ENCODE data around the gene HAUS6. TPM values are rescaled to one million over a fixed set of nuclear protein-coding genes. Genes with fewer than 3 reads are reported as not detected.
"Not testable (repeated sequence)": the region's sequence is repeated elsewhere in the genome, so short reads cannot be mapped to it uniquely, and the experiment has no call there.

HAUS6 gene
- total RNA-seq (10 to 100 TPM in 1 of 4 donors, 1 to 10 TPM in 3; 6.9 to 12.5 (median 7.8) TPM), polyA plus RNA-seq (1 to 10 TPM; 1.2 to 5.2 (median 2.5) TPM)

DNA sequence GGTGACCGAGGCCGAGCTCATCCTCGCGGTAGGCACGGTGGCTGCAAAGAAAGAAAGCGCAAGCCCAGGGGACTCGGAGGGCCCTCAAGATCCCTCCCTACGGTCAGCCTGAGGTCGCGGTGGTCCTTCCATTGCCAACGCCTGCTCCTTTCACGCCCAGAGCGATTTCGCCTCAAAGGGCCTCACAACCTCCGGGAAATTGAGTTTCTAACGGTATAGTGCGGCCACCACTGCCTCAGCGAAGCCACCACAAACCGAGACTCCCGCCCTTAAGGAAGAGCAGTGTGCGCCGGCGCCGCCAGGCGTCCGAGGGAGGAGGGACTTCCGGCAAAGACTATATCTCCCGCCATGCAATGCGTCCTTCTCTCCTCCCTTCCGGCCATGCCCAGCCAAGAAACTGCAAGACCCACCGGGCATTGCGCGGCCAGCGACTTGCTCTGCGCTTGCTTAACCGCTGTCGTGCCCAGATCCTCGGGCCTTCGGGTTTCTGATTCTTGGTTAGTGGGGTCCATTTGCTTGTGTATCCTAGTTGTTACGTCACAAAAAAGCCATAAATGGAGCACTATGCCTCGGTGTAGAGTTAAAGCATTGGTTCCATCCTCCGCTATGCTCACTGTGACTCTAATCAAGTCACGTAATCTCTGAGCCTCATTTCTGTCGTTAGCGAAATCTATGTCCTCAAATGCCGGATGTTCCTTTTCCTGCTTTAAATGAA, at the start of gene HAUS6:
HAUS6 (minus strand) TSS at position 274 of the 715 bp plus-strand sequence; CDS start at position 21, 253 bp downstream.
- Histone ChIP-seq H3K36me3 (peaks cover 0 to 4% (median 0%) of the 10 kb centered on the region in 4 donors), H3K27me3 (no peaks in the 10 kb centered on the region), H3K4me3 (peak within 1 kb of the TSS; percentile 66 to 78 (median 74)), H3K9me3 (no peaks in the 10 kb centered on the region), H3K27ac (peak within 1 kb of the TSS; percentile 71 to 90 (median 86)), H3K4me1 (peaks cover 0 to 36% (median 27%) of the 10 kb centered on the region in 4 donors)
- peak; percentile 86 to 96 (median 88) for TF ChIP-seq POLR2AphosphoS5 (IDR thresholded peaks at IDR 0.05)
- peak; percentile 59 to 77 (median 74) for TF ChIP-seq CTCF (IDR thresholded peaks at IDR 0.05)
- peak in 1 of 4 donors; percentile 53 for TF ChIP-seq EP300 (IDR thresholded peaks at IDR 0.05)
- TF ChIP-seq POLR2A (IDR thresholded peaks at IDR 0.05), result peak in 1 of 2 donors; percentile 44
- intact Hi-C loops (cut with DNase I), result loop anchor here (2.0 to 5.0 kb wide), 4 partner anchors 72 to 355 kb away; partner anchors contain the start of genes DENND4C and RPS6
- peak; percentile 99 for DNase-seq
- WGBS, 2 donors, result 8 to 9% methylated on average over 46 of the region's 46 CpGs

GRCh38 chr9:19152160-19152498, 49.4 kb upstream of the HAUS6 start:
- DNase-seq; H3K9me3 ChIP-seq; H3K36me3 ChIP-seq; H3K4me3 ChIP-seq; H3K4me1 ChIP-seq; H3K27me3 ChIP-seq; H3K27ac ChIP-seq; intact Hi-C loops (cut with DNase I): not testable (repeated sequence)
- WGBS, 2 donors, result 54 to 74% methylated on average over 2 of the region's 2 CpGs

DNA sequence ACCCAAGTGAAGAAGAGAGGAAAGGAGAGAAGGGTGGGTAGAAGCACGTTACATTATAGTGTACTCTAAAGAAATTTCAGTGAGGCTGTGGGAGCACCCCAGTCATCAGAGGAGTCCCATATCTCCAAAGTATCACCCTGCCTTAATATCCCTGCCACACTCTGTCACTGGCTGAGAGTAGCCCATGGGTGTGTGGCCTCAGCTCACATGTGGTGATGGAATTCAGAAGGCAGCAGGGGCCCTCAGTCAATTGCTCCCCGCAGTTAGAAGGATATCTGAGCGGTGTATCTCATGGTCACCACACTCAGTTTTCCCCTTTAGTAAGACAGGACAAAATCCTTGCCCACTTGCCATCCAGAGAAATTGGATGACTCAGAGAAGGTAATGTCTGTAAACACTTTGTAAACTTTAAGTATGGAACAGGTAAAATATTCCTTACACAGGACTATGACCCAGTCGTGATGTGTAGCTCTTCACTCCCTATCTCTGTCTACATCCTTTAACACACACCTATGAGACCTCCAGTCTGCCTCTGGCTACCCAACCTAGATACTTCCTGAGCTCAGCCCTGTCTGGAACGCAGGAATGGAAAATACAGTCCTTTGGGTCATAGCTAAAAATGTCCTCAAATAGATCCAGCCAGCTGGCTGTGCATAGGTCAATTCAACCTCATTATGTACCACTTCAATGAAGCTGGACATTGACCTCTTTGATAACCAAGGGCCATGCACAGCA, 48.9 kb upstream of the HAUS6 start:
- TF ChIP-seq CTCF (IDR thresholded peaks at IDR 0.05), result no peak
- no peak for TF ChIP-seq EP300 (IDR thresholded peaks at IDR 0.05)
- no peak for TF ChIP-seq POLR2AphosphoS5 (IDR thresholded peaks at IDR 0.05)
- TF ChIP-seq POLR2A (IDR thresholded peaks at IDR 0.05), result no peak
- Histone ChIP-seq H3K27ac (no peak overlapping the region), H3K36me3 (no peaks in the 10 kb centered on the region), H3K27me3 (no peaks in the 10 kb centered on the region), H3K4me1 (no peaks in the 10 kb centered on the region), H3K9me3 (no peaks in the 10 kb centered on the region), H3K4me3 (no peak overlapping the region)
- 54 to 76% methylated on average over 5 of the region's 5 CpGs for WGBS, 2 donors
- intact Hi-C loops (cut with DNase I), result no loop called here
- DNase-seq, result no peak

DNA sequence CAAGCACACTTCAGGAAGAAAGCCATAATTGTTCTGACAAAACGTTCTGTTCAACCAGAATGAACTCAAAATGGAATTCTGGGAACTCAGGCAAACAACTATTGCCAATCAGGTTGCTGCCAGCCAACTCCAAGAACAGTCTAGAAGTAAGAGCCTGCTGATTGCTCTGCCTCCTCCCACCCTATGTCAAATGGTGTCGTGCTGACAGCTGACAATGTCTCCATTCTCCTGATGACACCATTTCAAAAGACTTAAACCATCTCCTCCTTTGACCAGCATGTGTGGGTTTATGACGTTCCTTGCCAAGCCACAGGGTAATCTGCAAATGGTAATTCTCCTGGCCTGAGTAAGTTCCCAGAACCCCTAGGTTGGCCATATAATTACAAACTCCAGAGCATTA, 46.5 kb upstream of the HAUS6 start:
- Histone ChIP-seq H3K27me3 (no peaks in the 10 kb centered on the region), H3K4me1 (no peaks in the 10 kb centered on the region), H3K27ac (no peak overlapping the region), H3K9me3 (no peaks in the 10 kb centered on the region), H3K4me3 (no peak overlapping the region), H3K36me3 (no peaks in the 10 kb centered on the region)
- DNase-seq, result no peak
- 64 to 69% methylated on average over 3 of the region's 3 CpGs for WGBS, 2 donors
- intact Hi-C loops (cut with DNase I), result no loop called here
- no peak for TF ChIP-seq POLR2A (IDR thresholded peaks at IDR 0.05)

DNA sequence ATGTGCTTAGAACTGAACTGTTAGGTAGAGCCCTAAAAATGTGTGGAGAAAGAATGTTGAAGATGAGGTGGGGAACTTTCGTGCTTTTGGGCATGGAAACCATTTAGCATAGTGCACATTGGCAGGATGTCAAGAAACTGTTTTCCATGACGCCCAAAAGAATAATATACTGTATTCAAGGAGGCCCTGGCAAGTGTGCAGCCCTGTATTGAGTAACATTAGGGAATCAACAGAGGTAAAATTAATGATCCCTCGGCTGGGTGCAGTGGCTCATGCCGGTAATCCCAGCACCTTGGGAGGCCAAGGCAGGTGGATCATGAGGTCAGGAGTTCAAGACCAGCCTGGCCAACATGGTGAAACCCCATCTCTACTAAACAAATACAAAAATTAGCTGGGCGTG, 45.5 kb upstream of the HAUS6 start:
- 84 to 90% methylated on average over 5 of the region's 5 CpGs for WGBS, 2 donors
- no peak for TF ChIP-seq EP300 (IDR thresholded peaks at IDR 0.05)
- intact Hi-C loops (cut with DNase I), result no loop called here
- no peak for DNase-seq
- Histone ChIP-seq H3K4me1 (no peaks in the 10 kb centered on the region), H3K36me3 (no peaks in the 10 kb centered on the region), H3K27ac (no peak overlapping the region), H3K4me3 (no peak overlapping the region), H3K9me3 (no peaks in the 10 kb centered on the region), H3K27me3 (no peaks in the 10 kb centered on the region)

- DNase-seq, result no peak
- Histone ChIP-seq H3K27ac (peak overlapping the region in 1 of 4 donors; percentile 11), H3K4me1 (no peaks in the 10 kb centered on the region), H3K27me3 (no peaks in the 10 kb centered on the region), H3K36me3 (no peaks in the 10 kb centered on the region), H3K4me3 (no peak overlapping the region), H3K9me3 (no peaks in the 10 kb centered on the region)
- TF ChIP-seq POLR2AphosphoS5 (IDR thresholded peaks at IDR 0.05), result no peak
- no peak for TF ChIP-seq EP300 (IDR thresholded peaks at IDR 0.05)
- no peak for TF ChIP-seq CTCF (IDR thresholded peaks at IDR 0.05)
- TF ChIP-seq POLR2A (IDR thresholded peaks at IDR 0.05), result no peak
- intact Hi-C loops (cut with DNase I), result no loop called here
- 86% methylated on average over 7 of the region's 7 CpGs for WGBS, 2 donors
Measured at GRCh38 chr9:19146441-19147024, 43.8 kb upstream of the HAUS6 start.
